Activated CD4-positive, alpha-beta T cell treated with anti-CD3 and anti-CD28 coated beads for 48 hours (primary cell): Measurements from ENCODE around the gene GNG8.

ENCODE experiments used
- DNase-seq: peaks from one replicate; pipeline ENCODE4 v3.0.0-alpha.2; 2020

Gene GNG8

DNA sequence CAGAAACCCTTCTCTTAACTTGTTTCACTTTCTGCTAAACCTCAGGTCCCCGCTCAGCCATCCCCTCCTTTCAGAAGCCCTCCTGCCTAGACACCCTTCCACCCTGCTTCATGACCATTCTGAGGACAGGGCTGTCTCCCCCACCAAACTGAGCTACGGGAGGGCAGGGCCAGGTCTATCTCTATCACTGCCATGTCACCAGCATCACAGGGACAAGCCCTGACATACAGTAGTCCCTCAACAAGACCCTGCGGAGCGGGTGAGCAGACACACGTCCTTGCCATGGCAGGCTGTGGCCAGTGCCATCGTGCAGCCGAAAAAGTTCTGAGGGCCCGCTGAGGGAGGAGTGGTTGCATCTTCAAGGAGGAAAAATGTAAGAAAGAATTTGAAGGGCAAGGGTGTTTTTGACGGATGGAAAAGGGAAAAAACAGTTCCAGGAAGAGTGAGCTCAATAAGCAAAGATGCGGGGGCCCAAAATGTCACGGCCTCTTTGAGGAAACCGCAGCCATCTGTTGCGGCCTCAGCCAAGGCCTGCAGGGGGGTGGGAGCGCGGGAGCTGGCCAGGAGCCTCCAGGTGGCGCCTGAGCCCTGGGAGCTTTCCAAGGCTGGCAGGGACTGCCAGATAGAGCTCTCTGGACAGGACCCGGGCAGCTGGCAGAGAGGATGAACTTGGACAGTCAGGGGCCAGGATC lies 19.2 kb downstream of the GNG8 start:
- DNase-seq: peak; percentile 79

DNA sequence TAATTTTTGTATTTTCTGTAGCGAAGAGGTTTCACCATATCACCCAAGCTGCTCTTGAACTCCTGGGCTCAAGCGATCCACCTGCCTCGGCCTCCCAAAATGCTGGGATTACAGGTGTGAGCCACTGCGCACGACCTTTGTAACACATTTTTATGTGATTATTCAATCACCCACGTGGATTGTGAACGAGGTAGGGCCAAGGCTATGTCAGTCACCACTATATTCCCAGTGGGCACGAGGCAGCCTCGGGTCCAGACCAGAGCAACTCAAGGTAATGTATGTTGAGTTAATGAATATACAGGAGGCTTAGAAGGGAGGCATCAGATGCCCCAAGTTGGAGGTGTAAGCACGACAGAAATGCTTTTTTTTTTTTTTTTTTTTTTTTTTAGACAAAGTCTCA lies 20.0 kb downstream of the GNG8 start:
- no peak for DNase-seq

DNA sequence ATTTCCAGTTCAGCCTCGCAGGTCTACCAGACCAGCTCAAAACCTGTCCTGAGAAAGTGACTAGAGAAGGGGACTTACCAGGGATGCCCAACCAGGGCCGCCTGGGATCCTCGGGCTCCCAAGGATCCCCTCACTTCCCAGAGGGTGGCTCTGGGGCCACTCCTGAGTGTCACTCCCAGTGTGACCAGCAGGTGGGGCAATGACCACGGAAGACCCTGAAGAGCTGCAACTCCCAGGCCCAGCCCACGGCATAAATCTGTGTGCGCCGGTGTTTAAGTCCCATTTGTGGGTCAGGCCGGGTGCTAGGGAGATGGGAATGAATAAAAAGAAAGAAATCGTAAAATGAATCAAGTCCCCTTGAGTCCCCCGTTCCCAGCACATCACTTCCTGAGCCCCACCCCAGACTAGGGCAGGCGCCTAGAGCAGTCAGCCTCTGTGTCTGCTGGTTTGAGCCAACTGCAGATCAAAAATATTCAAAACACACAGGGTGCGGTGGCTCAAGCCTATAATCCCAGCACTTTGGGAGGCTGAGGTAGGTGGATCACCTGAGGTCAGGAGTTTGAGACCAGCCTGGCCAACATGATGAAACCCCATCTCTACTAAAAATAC lies 21.8 kb downstream of the GNG8 start:
- DNase-seq: peak; percentile 89

DNA sequence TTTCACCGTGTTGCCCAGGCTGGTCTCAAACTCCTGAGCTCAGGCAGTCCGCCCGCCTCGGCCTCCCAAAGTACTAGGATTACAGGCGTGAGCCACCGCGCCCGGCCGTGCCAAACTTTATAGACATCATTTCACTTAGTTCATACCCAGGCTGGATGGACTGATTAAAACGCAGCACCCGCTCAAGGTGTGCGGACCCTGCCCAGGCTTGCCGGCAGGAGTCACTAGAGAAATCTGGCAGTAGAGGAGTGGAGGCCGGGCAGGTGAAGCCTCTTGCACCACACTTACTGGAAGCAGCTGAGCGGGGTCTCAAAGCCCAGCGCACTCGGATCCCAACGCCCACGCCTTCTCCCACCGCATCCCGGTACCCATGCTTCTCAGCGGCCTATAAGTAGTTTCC lies 22.5 kb downstream of the GNG8 start:
- no peak for DNase-seq

DNA sequence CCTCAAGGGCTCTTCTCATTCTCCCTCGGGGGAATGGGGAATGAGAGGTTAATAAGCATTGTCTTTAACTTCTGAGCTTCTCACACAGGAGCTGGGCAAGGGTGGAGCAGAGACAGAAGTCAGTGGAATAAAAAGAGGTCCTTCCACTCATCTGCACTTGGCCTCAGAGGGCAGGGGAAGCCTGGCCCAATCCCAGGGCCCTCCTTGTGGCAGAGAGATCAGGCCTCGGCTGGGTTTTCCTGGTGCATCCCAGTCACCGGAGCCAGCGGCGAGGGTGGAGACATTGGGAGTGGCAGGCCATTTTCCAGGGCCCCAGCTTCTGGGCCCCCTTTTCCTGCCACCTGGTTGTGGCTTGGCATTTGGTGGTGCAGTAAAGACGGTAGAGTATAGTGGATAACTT lies 24.2 kb downstream of the GNG8 start:
- DNase-seq: no peak

DNA sequence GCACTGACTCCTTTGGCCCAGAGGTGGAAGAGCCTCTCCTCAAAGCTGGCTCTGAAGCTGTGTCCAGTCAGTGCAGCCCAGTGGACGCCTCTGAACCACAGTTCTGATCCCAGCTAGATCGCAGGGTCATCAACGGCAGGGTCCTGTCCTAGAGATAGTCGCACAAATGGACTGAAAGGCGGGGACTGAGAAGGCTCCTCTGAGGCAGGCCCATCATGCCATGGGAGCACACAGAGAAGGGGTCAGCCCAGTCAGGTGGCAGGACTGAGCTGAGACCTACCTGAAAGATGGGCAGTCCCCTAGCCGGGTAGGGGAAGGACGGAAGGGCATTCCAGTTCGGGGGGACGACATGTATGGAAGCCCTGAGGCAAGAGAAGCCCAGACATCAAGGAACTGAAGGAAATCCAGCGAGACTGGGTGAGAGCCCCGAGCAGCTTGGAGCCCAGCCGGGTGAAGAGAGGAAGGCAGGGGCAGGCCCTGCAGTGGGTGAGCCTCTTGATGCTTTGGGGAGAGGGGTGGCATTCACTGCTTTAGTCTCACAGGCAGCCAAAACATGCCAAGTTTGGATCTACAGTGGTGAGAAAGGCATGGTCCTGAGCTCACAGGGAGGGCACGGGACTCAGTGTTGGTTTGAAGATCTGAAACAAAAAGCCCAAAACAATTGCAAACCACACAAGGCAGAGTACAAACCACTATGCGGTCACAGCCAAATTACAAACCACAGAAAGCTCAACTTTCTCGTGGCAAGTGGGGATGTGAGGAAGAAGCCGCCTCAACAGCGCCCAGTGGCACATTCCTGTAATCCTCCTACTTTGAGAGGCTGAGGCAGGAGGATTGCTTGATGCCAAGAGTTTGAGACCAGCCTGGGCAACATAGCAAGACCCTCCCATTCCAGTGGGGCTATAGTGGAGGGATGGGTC lies 24.9 kb downstream of the GNG8 start:
- DNase-seq: peak; percentile 31

DNA sequence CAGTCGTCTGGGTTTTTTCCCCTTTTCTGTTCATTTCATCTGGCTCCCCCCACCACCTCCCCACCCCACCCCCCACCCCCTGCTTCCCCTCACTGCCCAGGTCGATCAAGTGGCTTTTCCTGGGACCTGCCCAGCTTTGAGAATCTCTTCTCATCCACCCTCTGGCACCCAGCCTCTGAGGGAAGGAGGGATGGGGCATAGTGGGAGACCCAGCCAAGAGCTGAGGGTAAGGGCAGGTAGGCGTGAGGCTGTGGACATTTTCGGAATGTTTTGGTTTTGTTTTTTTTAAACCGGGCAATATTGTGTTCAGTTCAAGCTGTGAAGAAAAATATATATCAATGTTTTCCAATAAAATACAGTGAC lies 25.6 kb downstream of the GNG8 start:
- DNase-seq: no peak

DNA sequence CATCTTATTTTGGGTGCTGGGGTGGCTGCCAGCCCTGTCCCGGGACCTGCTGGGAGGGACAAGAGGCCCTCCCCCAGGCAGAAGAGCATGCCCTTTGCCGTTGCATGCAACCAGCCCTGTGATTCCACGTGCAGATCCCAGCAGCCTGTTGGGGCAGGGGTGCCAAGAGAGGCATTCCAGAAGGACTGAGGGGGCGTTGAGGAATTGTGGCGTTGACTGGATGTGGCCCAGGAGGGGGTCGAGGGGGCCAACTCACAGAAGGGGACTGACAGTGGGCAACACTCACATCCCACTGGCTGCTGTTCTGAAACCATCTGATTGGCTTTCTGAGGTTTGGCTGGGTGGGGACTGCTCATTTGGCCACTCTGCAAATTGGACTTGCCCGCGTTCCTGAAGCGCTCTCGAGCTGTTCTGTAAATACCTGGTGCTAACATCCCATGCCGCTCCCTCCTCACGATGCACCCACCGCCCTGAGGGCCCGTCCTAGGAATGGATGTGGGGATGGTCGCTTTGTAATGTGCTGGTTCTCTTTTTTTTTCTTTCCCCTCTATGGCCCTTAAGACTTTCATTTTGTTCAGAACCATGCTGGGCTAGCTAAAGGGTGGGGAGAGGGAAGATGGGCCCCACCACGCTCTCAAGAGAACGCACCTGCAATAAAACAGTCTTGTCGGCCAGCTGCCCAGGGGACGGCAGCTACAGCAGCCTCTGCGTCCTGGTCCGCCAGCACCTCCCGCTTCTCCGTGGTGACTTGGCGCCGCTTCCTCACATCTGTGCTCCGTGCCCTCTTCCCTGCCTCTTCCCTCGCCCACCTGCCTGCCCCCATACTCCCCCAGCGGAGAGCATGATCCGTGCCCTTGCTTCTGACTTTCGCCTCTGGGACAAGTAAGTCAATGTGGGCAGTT lies 26.2 kb downstream of the GNG8 start:
- no peak for DNase-seq

DNA sequence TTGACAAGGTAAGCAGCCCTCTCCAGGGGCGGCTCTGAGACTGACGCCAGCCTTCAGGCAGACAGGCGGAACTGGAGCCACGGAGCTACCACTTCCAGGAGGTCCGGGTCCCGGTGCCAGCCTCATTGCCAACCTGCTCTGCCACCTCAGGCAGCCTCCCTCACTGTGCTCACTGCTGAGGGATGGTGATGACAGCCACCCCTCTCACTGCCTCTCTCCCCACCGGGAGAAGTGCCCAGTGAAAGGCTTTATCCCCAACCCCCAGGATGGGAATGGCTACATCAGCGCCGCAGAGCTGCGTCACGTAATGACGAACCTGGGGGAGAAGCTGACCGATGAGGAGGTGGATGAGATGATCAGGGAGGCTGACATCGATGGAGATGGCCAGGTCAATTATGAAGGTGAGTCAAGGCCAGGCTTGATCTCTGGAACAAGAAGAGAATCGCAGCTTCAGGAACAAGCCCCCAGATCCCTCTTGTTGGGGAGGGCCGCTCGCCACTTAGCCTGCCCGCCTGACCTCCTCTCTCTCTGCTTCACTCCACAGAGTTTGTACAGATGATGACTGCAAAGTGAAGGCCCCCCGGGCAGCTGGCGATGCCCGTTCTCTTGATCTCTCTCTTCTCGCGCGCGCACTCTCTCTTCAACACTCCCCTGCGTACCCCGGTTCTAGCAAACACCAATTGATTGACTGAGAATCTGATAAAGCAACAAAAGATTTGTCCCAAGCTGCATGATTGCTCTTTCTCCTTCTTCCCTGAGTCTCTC lies 27.2 kb downstream of the GNG8 start:
- no peak for DNase-seq

DNA sequence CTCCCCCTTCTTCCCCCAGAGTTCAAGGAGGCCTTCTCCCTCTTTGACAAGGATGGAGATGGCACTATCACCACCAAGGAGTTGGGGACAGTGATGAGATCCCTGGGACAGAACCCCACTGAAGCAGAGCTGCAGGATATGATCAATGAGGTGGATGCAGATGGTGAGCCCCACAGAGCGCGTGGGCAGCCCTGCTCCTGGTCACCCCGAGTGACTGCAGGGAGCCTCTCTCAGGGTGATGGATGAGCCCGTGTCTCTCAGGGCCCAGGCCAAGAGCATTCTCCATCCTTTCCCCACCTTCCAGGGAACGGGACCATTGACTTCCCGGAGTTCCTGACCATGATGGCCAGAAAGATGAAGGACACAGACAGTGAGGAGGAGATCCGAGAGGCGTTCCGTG lies 27.8 kb downstream of the GNG8 start:
- DNase-seq: no peak

DNA sequence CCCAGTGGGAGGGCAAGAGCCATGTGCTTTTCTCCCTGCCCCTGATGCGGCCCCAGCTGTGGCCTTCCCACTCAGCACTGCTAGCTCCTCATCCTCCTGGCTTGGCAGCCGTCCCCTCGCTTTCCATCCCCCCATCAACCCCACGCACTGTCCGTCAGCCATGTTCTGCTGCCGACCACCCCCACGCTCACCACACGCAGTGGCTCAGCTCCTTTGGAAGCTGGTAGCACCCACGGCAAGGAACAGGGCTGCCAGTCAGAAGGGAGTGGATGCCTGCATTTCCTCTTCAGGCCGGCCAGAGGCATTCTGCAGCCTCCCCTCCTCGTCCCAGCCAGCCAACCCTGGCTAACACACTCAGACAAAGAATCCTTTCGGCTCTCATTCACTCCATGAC lies 28.6 kb downstream of the GNG8 start:
- DNase-seq: no peak

DNA sequence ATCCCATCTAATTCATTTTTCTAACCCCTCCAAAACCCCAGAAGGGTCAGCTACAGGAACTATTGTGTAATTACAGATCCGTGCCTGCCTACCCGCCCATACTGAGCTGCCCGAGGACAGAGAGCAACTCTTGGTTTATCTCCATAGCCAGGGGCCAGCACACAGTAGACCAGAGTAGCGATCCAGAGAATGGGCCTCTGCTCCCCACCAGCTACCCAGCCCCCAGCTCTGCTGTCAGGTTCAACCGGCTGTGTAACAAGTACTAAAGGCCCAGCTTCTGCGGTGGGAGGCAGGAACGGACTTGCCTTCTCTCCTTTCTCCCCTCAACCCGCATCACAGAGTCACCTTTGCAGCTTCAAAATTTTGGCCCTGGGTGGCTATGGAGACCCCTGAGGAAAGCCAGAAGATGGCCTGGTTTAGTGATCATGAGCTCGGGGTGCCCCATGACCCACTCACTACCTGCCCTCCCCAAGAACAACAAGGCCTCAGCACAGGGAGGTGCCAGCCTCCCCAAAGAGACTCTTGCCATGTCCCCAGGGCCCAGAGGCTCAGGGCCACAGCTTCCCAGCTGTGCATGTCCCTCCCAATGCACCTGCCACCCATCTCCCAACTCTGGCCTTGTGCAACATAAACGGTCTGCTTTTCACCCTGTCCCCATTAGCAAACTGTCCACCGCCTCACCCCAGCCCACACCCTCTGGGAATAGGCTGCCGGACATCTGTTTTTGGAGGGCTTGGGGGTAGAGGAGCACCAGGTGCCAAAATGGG lies 29.1 kb downstream of the GNG8 start:
- no peak for DNase-seq

DNA sequence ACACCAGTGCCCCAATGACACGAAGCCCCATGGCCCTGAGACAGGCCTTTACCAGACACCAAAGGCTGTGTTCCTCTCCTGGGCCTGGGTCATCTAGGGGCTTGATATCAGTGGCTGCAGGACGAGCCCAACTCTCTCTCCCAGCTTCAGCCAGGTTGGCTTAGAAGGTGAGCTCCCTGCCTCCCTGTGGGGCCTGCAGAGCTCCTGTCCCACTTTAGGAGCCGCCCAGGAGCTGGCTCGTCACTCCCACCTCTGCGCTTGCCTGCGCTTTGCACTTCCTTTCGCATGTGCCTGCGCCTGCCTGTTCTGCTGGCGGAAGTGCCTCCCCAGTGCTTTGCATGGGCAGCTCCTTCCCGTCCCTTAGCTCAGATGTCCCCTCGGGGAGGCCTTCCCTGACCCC lies 30.0 kb downstream of the GNG8 start:
- DNase-seq: no peak

DNA sequence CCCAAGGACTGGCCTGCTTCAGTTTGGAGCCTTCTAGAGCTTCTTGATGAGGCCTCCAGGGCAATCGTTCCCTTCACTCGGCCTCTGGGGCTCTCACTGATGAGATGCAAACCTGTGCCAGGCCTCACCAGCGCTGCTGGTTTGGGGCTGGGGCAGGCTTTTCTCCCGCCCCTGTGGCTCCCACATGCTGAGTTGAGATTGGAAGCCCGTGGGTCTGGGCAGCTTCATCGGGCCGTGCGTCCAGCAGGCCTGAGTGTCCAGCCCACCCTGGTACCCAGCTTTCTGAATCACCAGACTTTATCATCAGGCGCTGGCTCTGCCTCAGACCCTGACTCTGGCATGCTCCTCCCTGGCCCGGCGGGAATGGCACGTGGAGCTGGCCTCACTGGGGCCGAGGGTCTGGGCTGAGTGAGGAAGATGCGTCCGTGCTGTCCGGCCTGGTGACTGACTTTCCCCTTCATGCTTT lies 30.6 kb downstream of the GNG8 start:
- DNase-seq: no peak

DNA sequence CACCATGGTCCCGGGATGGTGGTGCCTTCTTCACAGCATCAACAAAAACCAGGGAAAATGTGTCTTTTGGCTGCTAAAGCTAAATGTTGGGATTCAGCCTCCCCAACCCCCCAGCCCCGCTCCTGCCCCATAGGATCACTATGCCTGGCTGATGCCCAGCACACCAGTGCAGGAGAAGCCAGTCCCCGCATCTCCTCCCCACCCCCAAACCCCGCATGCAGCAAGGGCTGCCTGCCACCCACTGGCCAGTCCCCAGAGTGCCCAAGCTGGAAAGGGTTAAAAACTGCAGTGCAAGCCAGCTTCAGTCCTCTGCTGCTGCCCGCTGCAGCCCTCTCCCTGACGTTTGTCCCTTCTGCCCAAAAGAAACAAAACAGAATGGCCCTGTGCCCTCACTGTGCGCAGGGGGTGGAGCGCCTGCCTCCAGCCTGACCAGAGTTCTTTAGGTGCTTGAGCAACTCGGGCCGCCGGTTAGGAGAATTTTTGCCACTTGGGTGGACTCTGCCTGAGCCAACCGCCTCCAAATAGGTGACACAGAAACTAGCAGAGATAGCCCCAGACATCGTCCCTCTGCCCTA lies 31.1 kb downstream of the GNG8 start:
- no peak for DNase-seq

DNA sequence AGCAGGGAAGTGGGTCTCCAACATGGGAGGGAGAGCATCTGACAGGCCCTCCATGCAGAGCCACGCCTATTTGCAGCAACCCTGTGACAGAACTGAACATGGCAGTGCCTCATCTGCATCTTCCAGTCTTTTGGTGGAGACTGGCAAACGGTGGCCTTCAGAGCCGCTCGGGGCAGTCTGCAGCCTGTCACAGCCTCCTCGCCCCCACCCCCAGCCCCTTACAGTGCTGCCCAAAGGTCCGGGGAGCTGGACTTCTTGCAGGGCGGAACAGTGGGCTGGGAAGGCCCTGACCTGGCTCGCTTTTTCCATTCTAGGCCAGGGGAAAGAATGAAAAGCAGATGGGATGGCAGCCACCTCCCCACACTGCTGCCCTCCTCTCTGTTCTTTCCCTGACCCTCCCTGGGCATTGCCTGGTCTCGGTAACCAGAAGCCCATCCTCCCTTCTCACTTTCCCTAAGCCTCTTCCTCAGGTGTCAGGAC lies 32.2 kb downstream of the GNG8 start:
- no peak for DNase-seq

DNA sequence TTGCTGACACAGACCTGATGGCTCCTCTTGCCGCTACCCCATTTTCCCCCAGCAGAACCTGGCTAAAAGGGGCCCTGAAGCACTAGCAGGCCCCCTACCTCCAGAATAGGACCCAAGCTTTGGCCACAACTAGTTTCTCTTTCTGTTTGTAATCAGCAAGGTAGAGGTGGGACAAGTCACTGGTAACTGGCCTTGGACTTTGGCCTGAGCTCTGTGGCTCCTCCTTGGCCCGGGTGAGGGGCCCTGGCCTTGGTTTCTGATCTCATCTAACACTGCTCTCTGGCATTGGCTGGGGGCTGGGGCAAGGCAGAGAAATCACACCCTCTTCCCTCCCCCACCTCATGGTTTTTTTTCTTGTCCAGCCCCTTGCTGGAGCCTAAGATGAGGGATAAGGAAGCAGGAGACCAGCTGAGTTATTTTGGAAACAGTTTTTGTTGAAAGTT lies 32.8 kb downstream of the GNG8 start:
- DNase-seq: no peak

DNA sequence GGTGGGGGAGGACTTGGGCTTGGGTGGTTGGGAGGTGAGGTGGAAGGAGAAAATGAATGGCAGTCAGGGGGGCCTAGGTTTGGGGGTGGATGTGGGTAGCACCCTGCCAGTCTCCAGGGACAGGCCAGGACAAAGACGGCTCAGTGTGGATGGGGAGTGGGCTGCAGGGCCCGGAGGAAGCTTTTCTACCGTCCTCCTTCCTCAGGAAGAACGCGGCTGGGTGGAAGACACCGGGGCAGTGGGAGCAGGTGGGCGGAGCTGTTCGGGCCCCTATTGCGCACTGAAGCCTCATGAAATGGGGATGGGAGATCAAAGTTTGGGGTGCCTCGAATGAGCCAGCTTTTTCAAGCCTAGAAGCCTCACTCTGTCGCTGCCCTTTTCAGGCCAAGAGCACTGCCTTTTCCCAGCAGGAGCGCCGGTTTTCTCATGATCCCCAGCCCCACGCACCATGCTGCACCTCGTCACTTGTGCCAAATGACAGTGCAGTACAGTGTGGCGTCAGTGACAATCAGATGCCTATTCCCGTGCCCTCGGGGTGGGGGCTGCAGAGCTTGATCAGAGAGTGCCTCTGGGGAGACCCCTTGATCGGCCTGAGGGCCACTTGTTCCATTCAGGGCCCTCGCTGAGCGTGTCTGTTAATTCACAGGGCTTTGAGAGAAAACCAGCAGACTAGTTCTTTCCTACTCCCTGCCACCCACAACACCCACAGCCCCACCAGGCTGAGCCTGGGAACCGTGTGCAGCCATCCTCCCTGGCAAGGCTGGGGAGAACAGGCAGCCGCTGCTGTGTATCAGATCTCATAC lies 33.4 kb downstream of the GNG8 start:
- peak; percentile 79 for DNase-seq

DNA sequence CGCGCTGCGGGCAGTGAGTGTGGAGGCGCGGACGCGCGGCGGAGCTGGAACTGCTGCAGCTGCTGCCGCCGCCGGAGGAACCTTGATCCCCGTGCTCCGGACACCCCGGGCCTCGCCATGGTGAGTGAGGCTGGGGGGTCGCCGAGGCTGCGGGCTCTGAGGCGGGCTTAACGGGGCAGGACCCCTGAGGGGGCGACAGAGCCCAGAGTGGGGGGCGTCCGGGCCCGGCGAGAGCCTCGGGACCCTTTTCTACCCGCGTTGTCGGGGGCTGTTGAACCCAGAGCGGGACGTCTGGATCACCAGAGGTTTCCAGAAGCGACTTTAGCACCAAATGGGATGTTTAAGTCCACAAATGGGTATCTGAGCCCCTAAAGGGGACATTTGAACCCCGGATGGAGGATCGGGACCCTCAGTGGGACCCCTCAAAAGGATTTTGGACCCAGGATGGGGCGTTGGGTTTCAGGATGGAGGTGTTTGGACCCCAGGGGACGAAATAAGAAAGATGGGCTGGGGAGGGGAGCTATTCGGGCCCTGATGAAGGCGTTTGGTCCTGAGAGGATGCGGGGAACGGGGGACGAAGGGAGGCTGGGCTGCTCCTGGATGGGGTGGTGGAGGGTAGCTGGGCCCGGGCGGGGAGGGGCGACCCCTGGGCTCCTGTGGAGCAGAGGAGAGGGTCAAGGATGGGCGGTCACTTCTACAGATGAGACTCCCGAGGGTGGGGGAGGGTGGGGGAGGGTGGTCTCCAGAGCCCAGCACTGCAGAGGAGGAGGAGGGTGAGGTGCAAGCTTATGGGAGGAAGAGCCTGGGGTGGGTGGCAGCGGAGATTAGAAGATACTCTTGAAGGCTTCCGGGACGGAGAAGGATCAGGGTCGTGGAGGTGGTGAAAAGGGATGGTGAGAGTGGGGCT lies 34.4 kb downstream of the GNG8 start, which contains the start of gene CALM3:
Gene CALM3, plus strand, starts transcription at position 13 of the 907 bp plus-strand sequence. Its CDS starts 105 bp downstream, at position 118.
- no peak for DNase-seq
